HEK293 (cell line): Measurements from ENCODE around the gene PPP1R15B.

Source experiments
- CTCF ChIA-PET: fragments of 350-600 bp; formaldehyde crosslinking; extraction: SDS; loops from one replicate; lab custom pipeline; 2021; ENCODE audit warnings: antibody characterized with exemption; lab: Yijun Ruan, JAX
- POLR2A ChIA-PET: fragments of 300-600 bp; formaldehyde crosslinking; extraction: SDS; loops from one replicate; lab custom pipeline; 2020; ENCODE audit warnings: antibody characterized with exemption, inconsistent platforms; lab: Yijun Ruan, JAX
- H3K27ac ChIP-seq: fragments of 200-500 bp; sonication (Bioruptor generic); 2 replicates; pipeline ENCODE4 v1.5.1; 2014; ENCODE audit warnings: low read depth, low read length, control low read depth, inconsistent platforms; ENCODE audit errors: extremely low read depth
- H3K36me3 ChIP-seq, 2 experiments: fragments of 200-500 bp in 1 of 2; sonication (Bioruptor generic) in 1 of 2; 1 replicate in 1 of 2; 2 replicates in 1 of 2; pipeline ENCODE4 v1.5.1; 2014 to 2017; ENCODE audit warnings: inconsistent platforms in 2 of 2, low read length in 2 of 2; ENCODE audit not compliant: control insufficient read depth in 2 of 2, insufficient read depth in 1 of 2
- H3K4me1 ChIP-seq: fragments of 200-500 bp; sonication (Bioruptor generic); 2 replicates; pipeline ENCODE4 v1.5.1; 2014; ENCODE audit warnings: mild to moderate bottlenecking, low read length, inconsistent platforms; ENCODE audit not compliant: control insufficient read depth, insufficient read depth
- H3K4me3 ChIP-seq: 2 replicates; pipeline ENCODE4 v1.5.1; 2011; ENCODE audit warnings: low read depth, mild to moderate bottlenecking, control low read depth, low read length, moderate library complexity
- H3K9me3 ChIP-seq: fragments of 200-500 bp; sonication (Bioruptor generic); 2 replicates; pipeline ENCODE4 v1.5.1; 2014; ENCODE audit warnings: low read depth, low read length, inconsistent platforms; ENCODE audit not compliant: control insufficient read depth, insufficient read depth
- MZF1 ChIP-seq: fragments of 450-650 bp; formaldehyde crosslinking; IDR thresholded peaks from 2 replicates; pipeline ENCODE4 v1.5.1; 2017; ENCODE audit warnings: missing biosample characterization, missing genetic modification characterization, borderline replicate concordance
- SP2 ChIP-seq: fragments of 450-650 bp; formaldehyde crosslinking; IDR thresholded peaks from 2 replicates; pipeline ENCODE4 v1.5.1; 2016; ENCODE audit warnings: missing biosample characterization, missing genetic modification characterization
- ZNF175 ChIP-seq: fragments of 450-650 bp; formaldehyde crosslinking; IDR thresholded peaks from 2 replicates; pipeline ENCODE4 v1.5.1; 2016; ENCODE audit warnings: missing biosample characterization, missing genetic modification characterization
- ZNF19 ChIP-seq: fragments of 450-650 bp; formaldehyde crosslinking; IDR thresholded peaks from 2 replicates; pipeline ENCODE4; 2016; ENCODE audit warnings: missing biosample characterization, missing genetic modification characterization, low read depth
- ZNF292 ChIP-seq: fragments of 450-650 bp; formaldehyde crosslinking; IDR thresholded peaks from 2 replicates; pipeline ENCODE4 v1.5.1; 2016; ENCODE audit warnings: low read depth, missing biosample characterization, missing genetic modification characterization, borderline replicate concordance
- ZNF324 ChIP-seq: fragments of 450-650 bp; formaldehyde crosslinking; IDR thresholded peaks from 2 replicates; pipeline ENCODE4 v1.5.1; 2016; ENCODE audit warnings: missing biosample characterization, missing genetic modification characterization
- ZNF366 ChIP-seq: fragments of 450-650 bp; formaldehyde crosslinking; conservative IDR thresholded peaks from 2 replicates; pipeline ENCODE4 v1.5.1; 2016; ENCODE audit warnings: missing biosample characterization, missing genetic modification characterization
- ZNF416 ChIP-seq: fragments of 450-650 bp; formaldehyde crosslinking; IDR thresholded peaks from 2 replicates; pipeline ENCODE4 v1.5.1; 2016; ENCODE audit warnings: missing biosample characterization, missing genetic modification characterization
- ZNF426 ChIP-seq: fragments of 450-650 bp; formaldehyde crosslinking; IDR thresholded peaks from 2 replicates; pipeline ENCODE4 v1.5.1; 2017; ENCODE audit warnings: missing biosample characterization, missing genetic modification characterization, mild to moderate bottlenecking, inconsistent platforms, moderate library complexity
- ZNF548 ChIP-seq: fragments of 450-650 bp; formaldehyde crosslinking; IDR thresholded peaks from 2 replicates; pipeline ENCODE4 v1.5.1; 2016; ENCODE audit warnings: missing biosample characterization, missing genetic modification characterization
- ZNF571 ChIP-seq: fragments of 450-650 bp; formaldehyde crosslinking; IDR thresholded peaks from 2 replicates; pipeline ENCODE4 v1.5.0; 2017; ENCODE audit warnings: missing biosample characterization, missing genetic modification characterization
- ZNF585B ChIP-seq: fragments of 450-650 bp; formaldehyde crosslinking; IDR thresholded peaks from 2 replicates; pipeline ENCODE4 v1.5.1; 2016; ENCODE audit warnings: missing biosample characterization, missing genetic modification characterization
- ZNF639 ChIP-seq: fragments of 450-650 bp; formaldehyde crosslinking; IDR thresholded peaks from 2 replicates; pipeline ENCODE4 v1.5.1; 2016; ENCODE audit warnings: missing biosample characterization, missing genetic modification characterization
- ZNF768 ChIP-seq: fragments of 450-650 bp; formaldehyde crosslinking; IDR thresholded peaks from 2 replicates; pipeline ENCODE4 v1.5.1; 2018; ENCODE audit warnings: missing biosample characterization, mild to moderate bottlenecking, missing genetic modification characterization
- ZNF777 ChIP-seq: fragments of 450-650 bp; formaldehyde crosslinking; IDR thresholded peaks from 2 replicates; pipeline ENCODE4 v1.5.1; 2017; ENCODE audit warnings: missing biosample characterization, missing genetic modification characterization, borderline replicate concordance
- ZSCAN23 ChIP-seq: fragments of 450-650 bp; formaldehyde crosslinking; IDR thresholded peaks from 2 replicates; pipeline ENCODE4 v1.5.1; 2016; ENCODE audit warnings: missing biosample characterization, missing genetic modification characterization
- TF ChIP-seq, protein P1 (sequence below): fragments of 450-650 bp; formaldehyde crosslinking; IDR thresholded peaks from 2 replicates; pipeline ENCODE4 v1.5.1; 2016; ENCODE audit warnings: missing biosample characterization, missing genetic modification characterization
- TF ChIP-seq, protein P2 (sequence below): fragments of 450-650 bp; formaldehyde crosslinking; IDR thresholded peaks from 2 replicates; pipeline ENCODE4 v1.5.1; 2016; ENCODE audit warnings: missing biosample characterization, missing genetic modification characterization
- TF ChIP-seq, protein P3 (sequence below): fragments of 450-650 bp; formaldehyde crosslinking; IDR thresholded peaks from 2 replicates; pipeline ENCODE4 v1.5.1; 2016; ENCODE audit warnings: missing biosample characterization, missing genetic modification characterization, low read depth

Gene PPP1R15B

GRCh38 chr1:204419064-204419403 lies 7.4 kb upstream of the PPP1R15B start (continued):
- TF ChIP-seq, protein P1, sequence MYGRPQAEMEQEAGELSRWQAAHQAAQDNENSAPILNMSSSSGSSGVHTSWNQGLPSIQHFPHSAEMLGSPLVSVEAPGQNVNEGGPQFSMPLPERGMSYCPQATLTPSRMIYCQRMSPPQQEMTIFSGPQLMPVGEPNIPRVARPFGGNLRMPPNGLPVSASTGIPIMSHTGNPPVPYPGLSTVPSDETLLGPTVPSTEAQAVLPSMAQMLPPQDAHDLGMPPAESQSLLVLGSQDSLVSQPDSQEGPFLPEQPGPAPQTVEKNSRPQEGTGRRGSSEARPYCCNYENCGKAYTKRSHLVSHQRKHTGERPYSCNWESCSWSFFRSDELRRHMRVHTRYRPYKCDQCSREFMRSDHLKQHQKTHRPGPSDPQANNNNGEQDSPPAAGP (tag by site-specific recombination), result no peak
- TF ChIP-seq ZNF571, result no peak
- no peak for TF ChIP-seq ZNF426 (tag by site-specific recombination)
- no peak for TF ChIP-seq ZNF639 (tag by site-specific recombination)
- no peak for TF ChIP-seq ZNF175
- peak; percentile 46 for TF ChIP-seq ZNF366
- peak; percentile 75; the same call in 1 of the 2 replicates for TF ChIP-seq ZNF548
- TF ChIP-seq ZSCAN23 (tag by site-specific recombination), result no peak
- no peak for TF ChIP-seq ZNF585B (tag by site-specific recombination)
- TF ChIP-seq, protein P2, sequence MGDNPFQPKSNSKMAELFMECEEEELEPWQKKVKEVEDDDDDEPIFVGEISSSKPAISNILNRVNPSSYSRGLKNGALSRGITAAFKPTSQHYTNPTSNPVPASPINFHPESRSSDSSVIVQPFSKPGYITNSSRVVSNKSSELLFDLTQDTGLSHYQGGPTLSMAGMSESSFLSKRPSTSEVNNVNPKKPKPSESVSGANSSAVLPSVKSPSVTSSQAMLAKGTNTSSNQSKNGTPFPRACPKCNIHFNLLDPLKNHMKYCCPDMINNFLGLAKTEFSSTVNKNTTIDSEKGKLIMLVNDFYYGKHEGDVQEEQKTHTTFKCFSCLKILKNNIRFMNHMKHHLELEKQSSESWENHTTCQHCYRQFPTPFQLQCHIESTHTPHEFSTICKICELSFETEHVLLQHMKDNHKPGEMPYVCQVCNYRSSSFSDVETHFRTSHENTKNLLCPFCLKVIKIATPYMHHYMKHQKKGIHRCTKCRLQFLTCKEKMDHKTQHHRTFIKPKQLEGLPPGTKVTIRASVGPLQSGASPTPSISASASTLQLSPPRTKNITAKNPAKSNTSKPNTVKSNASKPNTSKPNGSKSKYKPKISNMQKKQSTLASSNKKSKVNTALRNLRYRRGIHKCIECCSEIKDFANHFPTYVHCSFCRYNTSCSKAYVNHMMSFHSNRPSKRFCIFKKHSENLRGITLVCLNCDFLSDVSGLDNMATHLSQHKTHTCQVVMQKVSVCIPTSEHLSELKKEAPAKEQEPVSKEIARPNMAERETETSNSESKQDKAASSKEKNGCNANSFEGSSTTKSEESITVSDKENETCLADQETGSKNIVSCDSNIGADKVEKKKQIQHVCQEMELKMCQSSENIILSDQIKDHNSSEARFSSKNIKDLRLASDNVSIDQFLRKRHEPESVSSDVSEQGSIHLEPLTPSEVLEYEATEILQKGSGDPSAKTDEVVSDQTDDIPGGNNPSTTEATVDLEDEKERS (tag by site-specific recombination), result no peak
- no peak for TF ChIP-seq ZNF19 (tag by site-specific recombination)
- TF ChIP-seq ZNF324 (tag by site-specific recombination), result peak; percentile 47; the same call in 1 of the 2 replicates
- no peak for TF ChIP-seq ZNF768 (tag by site-specific recombination)
- no peak for TF ChIP-seq ZNF777 (tag by site-specific recombination)
- TF ChIP-seq ZNF416 (tag by site-specific recombination), result no peak
- TF ChIP-seq SP2 (tag by site-specific recombination), result no peak
- TF ChIP-seq, all 188 proteins: peak for 16

GRCh38 chr1:204418174-204419063 lies 6.8 kb upstream of the PPP1R15B start:
- Histone ChIP-seq H3K9me3 (no peaks in the 10 kb centered on the region), H3K27ac (no peak overlapping the region), H3K4me1 (peaks cover 16% of the 10 kb centered on the region; the same call in 1 of the 2 replicates), H3K36me3 (peaks cover 0 to 3% of the 10 kb centered on the region in 2 experiments; a peak in 1 of 3 replicates), H3K4me3 (no peak overlapping the region)
- TF ChIP-seq, protein P3, sequence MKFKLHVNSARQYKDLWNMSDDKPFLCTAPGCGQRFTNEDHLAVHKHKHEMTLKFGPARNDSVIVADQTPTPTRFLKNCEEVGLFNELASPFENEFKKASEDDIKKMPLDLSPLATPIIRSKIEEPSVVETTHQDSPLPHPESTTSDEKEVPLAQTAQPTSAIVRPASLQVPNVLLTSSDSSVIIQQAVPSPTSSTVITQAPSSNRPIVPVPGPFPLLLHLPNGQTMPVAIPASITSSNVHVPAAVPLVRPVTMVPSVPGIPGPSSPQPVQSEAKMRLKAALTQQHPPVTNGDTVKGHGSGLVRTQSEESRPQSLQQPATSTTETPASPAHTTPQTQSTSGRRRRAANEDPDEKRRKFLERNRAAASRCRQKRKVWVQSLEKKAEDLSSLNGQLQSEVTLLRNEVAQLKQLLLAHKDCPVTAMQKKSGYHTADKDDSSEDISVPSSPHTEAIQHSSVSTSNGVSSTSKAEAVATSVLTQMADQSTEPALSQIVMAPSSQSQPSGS, result peak; percentile 90
- TF ChIP-seq ZNF292 (tag by site-specific recombination), result no peak
- no peak for TF ChIP-seq MZF1 (tag by site-specific recombination)
- ChIA-PET POLR2A (interaction anchor here (1.3 to 1.5 kb wide), 3 partner anchors 76 to 98 kb away, joined by 4 to 6 read pairs (median 5); partner anchors contain the start of genes MDM4 and PIK3C2B), CTCF (interaction anchor here (0.6 to 7.5 kb wide), 7 partner anchors 14 to 1449 kb away, joined by 3 to 55 read pairs (median 5); no protein-coding TSS in a partner anchor)
